Body of pancreas (tissue), 4 donors: Measurements from ENCODE around the gene LARP1. TPM values are rescaled to one million over a fixed set of nuclear protein-coding genes. Genes with fewer than 3 reads are reported as not detected.

Experiments
- ATAC-seq: fragments of 150-250 bp; one replicate; pipeline ENCODE4 v1.9.1; 2016
- DNase-seq, 4 donors: peaks; one replicate each; pipeline ENCODE4 v3.0.0-alpha.2; 2019
- H3K27ac ChIP-seq, 4 donors: fragments of 200-600 bp; sonication (generic); 1 replicate in 3 of 4; 2 replicates in 1 of 4; pipeline versions ENCODE4 v1.5.1 to v1.6.1; 2016 to 2019; ENCODE audit warnings: mild to moderate bottlenecking in 1 of 4, mixed read lengths in 1 of 4, moderate library complexity in 1 of 4
- H3K27me3 ChIP-seq, 2 donors: fragments of 200-600 bp; sonication (generic); one replicate each; pipeline ENCODE4 v1.6.0; 2016; ENCODE audit warnings: mild to moderate bottlenecking in 1 of 2
- H3K36me3 ChIP-seq, 2 donors: fragments of 200-600 bp; sonication (generic); replicated peaks in 1 of 2; 2 replicates each; pipeline ENCODE4 v1.5.1; 2016; ENCODE audit warnings: low read depth in 2 of 2; ENCODE audit not compliant: insufficient read depth in 1 of 2
- H3K4me1 ChIP-seq: fragments of 200-600 bp; sonication (generic); one replicate; pipeline ENCODE4 v1.6.0; 2016
- H3K4me3 ChIP-seq, 2 donors: fragments of 200-600 bp; sonication (generic); 1 replicate in 1 of 2; 2 replicates in 1 of 2; pipeline ENCODE4 v1.5.1; 2016 to 2019
- H3K9me3 ChIP-seq, 3 donors: fragments of 200-600 bp; sonication (generic); 1 replicate in 2 of 3; 2 replicates in 1 of 3; pipeline ENCODE4 v1.5.1; 2016
- POLR2A ChIP-seq, 3 donors: fragments of 450-650 bp; IDR thresholded peaks; one replicate each; pipeline ENCODE4 v1.6.1; 2016; ENCODE audit warnings: antibody characterized with exemption in 3 of 3, mild to moderate bottlenecking in 2 of 3
- WGBS, 2 donors: methylation state at CpG; one replicate each; pipeline ENCODE4 v1.1.5; 2017; 5-methylcytosine and 5-hydroxymethylcytosine counted together
- intact Hi-C: fragments of 100-400 bp; cut with DNase I; formaldehyde crosslinking; loops from one replicate; pipeline ENCODE4 v1.15.1; 2023
- total RNA-seq, 2 donors: library from RNA; depleted of rRNA; stranded (reverse); fragments of >200 nt; gene quantifications; one replicate each; pipeline ENCODE4 v1.1.0, GENCODE V29; 2016
- TF ChIP-seq, protein P1 (sequence below), 7 experiments: fragments of 450-650 bp in 4 of 7; fragments of 200-600 bp in 3 of 7; sonication (generic) in 3 of 7; IDR thresholded peaks; one replicate each; pipeline ENCODE4 v1.5.1; 2016 to 2019; ENCODE audit warnings: antibody characterized with exemption in 7 of 7

LARP1 gene
- total RNA-seq, 2 donors from 2014 or later = 96.2 to 151 TPM

DNA sequence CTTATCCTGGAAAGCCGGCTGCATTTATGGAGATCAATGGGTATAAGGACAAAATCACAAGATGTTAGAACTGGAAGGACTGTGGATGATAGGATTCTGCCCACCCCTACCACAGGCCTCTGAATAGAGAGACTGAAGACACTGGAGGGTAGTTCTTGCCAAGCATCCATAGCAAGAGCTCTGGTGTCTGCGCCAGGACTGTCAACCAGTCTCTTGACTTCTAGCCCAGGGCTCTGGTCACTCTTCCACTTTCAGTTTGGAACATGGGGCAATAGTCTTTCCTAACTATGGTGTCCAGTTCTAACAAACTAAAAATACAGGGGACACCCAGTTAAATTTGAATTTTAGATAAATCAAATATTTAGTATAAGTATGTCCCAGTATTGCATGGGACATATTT lies 23.4 kb downstream of the LARP1 start:
- no peaks in the 10 kb centered on the region for H3K27me3 ChIP-seq
- 81 to 88% methylated on average over 2 of the region's 2 CpGs for WGBS, 2 donors
- H3K4me1 ChIP-seq = peaks cover 82% of the 10 kb centered on the region
- H3K36me3 ChIP-seq = no peaks in the 10 kb centered on the region
- intact Hi-C loops = no loop called here
- TF ChIP-seq POLR2A (IDR thresholded peaks at IDR 0.05) = no peak
- TF ChIP-seq, protein P1, sequence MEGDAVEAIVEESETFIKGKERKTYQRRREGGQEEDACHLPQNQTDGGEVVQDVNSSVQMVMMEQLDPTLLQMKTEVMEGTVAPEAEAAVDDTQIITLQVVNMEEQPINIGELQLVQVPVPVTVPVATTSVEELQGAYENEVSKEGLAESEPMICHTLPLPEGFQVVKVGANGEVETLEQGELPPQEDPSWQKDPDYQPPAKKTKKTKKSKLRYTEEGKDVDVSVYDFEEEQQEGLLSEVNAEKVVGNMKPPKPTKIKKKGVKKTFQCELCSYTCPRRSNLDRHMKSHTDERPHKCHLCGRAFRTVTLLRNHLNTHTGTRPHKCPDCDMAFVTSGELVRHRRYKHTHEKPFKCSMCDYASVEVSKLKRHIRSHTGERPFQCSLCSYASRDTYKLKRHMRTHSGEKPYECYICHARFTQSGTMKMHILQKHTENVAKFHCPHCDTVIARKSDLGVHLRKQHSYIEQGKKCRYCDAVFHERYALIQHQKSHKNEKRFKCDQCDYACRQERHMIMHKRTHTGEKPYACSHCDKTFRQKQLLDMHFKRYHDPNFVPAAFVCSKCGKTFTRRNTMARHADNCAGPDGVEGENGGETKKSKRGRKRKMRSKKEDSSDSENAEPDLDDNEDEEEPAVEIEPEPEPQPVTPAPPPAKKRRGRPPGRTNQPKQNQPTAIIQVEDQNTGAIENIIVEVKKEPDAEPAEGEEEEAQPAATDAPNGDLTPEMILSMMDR (IDR thresholded peaks at IDR 0.05) = no peak
- no peak overlapping the region for H3K4me3 ChIP-seq
- ATAC-seq = no peak
- no peaks in the 10 kb centered on the region for H3K9me3 ChIP-seq
- peak overlapping the region in 1 of 4 donors; percentile 6 for H3K27ac ChIP-seq
- DNase-seq = no peak

DNA sequence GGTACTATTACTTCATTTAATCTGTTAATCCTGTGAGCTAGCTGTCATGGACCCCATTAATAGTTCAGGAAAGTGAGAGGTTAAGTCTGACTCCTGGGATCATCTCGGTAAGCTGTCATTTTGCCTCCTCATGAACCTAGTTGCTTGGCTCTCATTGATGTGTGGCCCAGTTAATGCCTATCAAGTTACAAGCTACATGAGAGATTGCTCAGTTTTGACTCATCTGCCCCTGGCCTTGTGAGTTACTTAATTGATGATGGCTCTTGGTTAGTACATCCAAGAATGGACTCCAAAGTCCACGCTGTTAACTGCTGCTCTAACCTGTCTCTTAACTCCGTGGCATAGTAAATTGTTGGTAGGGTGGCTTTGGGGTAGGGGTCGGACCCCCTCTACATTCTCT lies 23.9 kb downstream of the LARP1 start:
- Histone ChIP-seq H3K27ac (peak overlapping the region in 1 of 4 donors; percentile 6), H3K36me3 (no peaks in the 10 kb centered on the region), H3K4me1 (peaks cover 82% of the 10 kb centered on the region), H3K27me3 (no peaks in the 10 kb centered on the region), H3K9me3 (no peaks in the 10 kb centered on the region), H3K4me3 (no peak overlapping the region)
- no peak for DNase-seq
- intact Hi-C loops = no loop called here
- no peak for ATAC-seq
- 78% methylated on average over 4 of the region's 4 CpGs for WGBS, 2 donors
- TF ChIP-seq POLR2A (IDR thresholded peaks at IDR 0.05) = no peak
- TF ChIP-seq, protein P1 (IDR thresholded peaks at IDR 0.05) = no peak

DNA sequence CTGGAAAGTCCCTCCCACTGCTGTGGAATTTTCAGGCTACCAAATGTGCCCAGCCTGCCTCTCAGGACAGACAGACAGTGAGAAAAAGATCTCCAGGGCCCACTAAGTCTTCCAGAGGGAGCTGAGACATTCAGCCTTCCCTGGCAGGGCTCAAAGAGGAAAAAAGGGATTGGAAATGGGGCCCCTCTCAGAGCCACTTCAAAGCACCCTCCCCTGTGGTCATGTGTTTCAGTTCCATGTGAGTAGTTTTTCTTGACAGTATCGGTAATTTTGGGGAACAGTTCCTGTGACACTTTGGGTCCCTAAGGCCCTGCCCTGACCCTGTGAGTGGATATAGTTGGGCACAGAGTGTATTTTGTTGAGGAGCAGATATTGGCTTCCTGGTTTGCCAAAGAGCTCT lies 25.0 kb downstream of the LARP1 start:
- H3K27ac ChIP-seq = peak overlapping the region in 2 of 4 donors; percentile 22 to 40

GRCh38 chr5:154782326-154782725 lies 27.1 kb downstream of the LARP1 start:
- H3K4me3 ChIP-seq = no peak overlapping the region
- peak overlapping the region in 3 of 4 donors; percentile 24 to 45 (median 42) for H3K27ac ChIP-seq
- ATAC-seq = peak; percentile 31

More for the DNA sequence above, 25.0 kb downstream of the LARP1 start:
- no peak for DNase-seq
- ATAC-seq = no peak
- TF ChIP-seq POLR2A (IDR thresholded peaks at IDR 0.05) = no peak
- TF ChIP-seq, protein P1 (IDR thresholded peaks at IDR 0.05) = no peak
- peaks cover 82% of the 10 kb centered on the region for H3K4me1 ChIP-seq
- 53 to 64% methylated on average over 1 of the region's 1 CpG for WGBS, 2 donors
- H3K4me3 ChIP-seq = no peak overlapping the region
- H3K9me3 ChIP-seq = no peaks in the 10 kb centered on the region
- intact Hi-C loops = no loop called here
- H3K36me3 ChIP-seq = no peaks in the 10 kb centered on the region
- H3K27me3 ChIP-seq = no peaks in the 10 kb centered on the region

More at GRCh38 chr5:154782326-154782725, 27.1 kb downstream of the LARP1 start:
- no peak for TF ChIP-seq POLR2A (IDR thresholded peaks at IDR 0.05)
- TF ChIP-seq, protein P1 (IDR thresholded peaks at IDR 0.05) = no peak
- 29 to 42% methylated on average over 3 to 4 of the region's 4 CpGs for WGBS, 2 donors
- Histone ChIP-seq H3K36me3 (no peaks in the 10 kb centered on the region), H3K4me1 (peaks cover 85% of the 10 kb centered on the region), H3K9me3 (no peaks in the 10 kb centered on the region), H3K27me3 (no peaks in the 10 kb centered on the region)
- peak in 1 of 4 donors; percentile 36 for DNase-seq
- intact Hi-C loops = no loop called here
